NCI-H1092 (cell line): Measurements from ENCODE around the gene WWOX.

Experiments used
- DNase-seq: peaks from one replicate; lab custom pipeline; 2025; lab: John Stamatoyannopoulos, UW

The WWOX gene

GRCh38 chr16:78195797-78196196 is 96.3 kb downstream of the WWOX start:
- no peak for DNase-seq

GRCh38 chr16:78196502-78196901 is 97.0 kb downstream of the WWOX start:
- DNase-seq, result no peak

- DNase-seq, result peak; percentile 21
Measured at GRCh38 chr16:78198288-78198687, 98.8 kb downstream of the WWOX start.

GRCh38 chr16:78199325-78200022 is 100.0 kb downstream of the WWOX start:
- DNase-seq, result no peak

- DNase-seq, result no peak
Measured at GRCh38 chr16:78200023-78200389, 100.6 kb downstream of the WWOX start.

- no peak for DNase-seq
Measured at GRCh38 chr16:78200623-78201096, 101.2 kb downstream of the WWOX start.

GRCh38 chr16:78205506-78205905 is 106.1 kb downstream of the WWOX start:
- no peak for DNase-seq

- DNase-seq, result no peak
Measured at GRCh38 chr16:78206623-78207223, 107.3 kb downstream of the WWOX start.

GRCh38 chr16:78209951-78210661 is 110.7 kb downstream of the WWOX start:
- peak; percentile 8 for DNase-seq

GRCh38 chr16:78211020-78211599 is 111.7 kb downstream of the WWOX start:
- no peak for DNase-seq

- DNase-seq, result no peak
Measured at GRCh38 chr16:78211946-78212345, 112.5 kb downstream of the WWOX start.

GRCh38 chr16:78212674-78213073 is 113.2 kb downstream of the WWOX start:
- no peak for DNase-seq

GRCh38 chr16:78213751-78214150 is 114.3 kb downstream of the WWOX start:
- no peak for DNase-seq

- DNase-seq, result no peak
Measured at GRCh38 chr16:78215222-78215621, 115.8 kb downstream of the WWOX start.

GRCh38 chr16:78216166-78216745 is 116.8 kb downstream of the WWOX start:
- DNase-seq, result no peak

GRCh38 chr16:78217276-78217675 is 117.8 kb downstream of the WWOX start:
- no peak for DNase-seq

GRCh38 chr16:78218279-78218678 is 118.8 kb downstream of the WWOX start:
- no peak for DNase-seq

- no peak for DNase-seq
Measured at GRCh38 chr16:78218856-78219651, 119.6 kb downstream of the WWOX start.

GRCh38 chr16:78220571-78220970 is 121.1 kb downstream of the WWOX start:
- no peak for DNase-seq

GRCh38 chr16:78221892-78222291 is 122.4 kb downstream of the WWOX start:
- no peak for DNase-seq

- DNase-seq, result no peak
Measured at GRCh38 chr16:78224342-78224741, 124.9 kb downstream of the WWOX start.

GRCh38 chr16:78225919-78226318 is 126.5 kb downstream of the WWOX start:
- DNase-seq, result no peak
